ENCODE data around the gene ULK4. TPM values are rescaled to one million over a fixed set of nuclear protein-coding genes. Genes with fewer than 3 reads are reported as not detected.

Gene ULK4
- polyA plus RNA-seq, 1 of the 3 experiments (the other 2 are of a cell fraction) = 6.2 TPM

DNA sequence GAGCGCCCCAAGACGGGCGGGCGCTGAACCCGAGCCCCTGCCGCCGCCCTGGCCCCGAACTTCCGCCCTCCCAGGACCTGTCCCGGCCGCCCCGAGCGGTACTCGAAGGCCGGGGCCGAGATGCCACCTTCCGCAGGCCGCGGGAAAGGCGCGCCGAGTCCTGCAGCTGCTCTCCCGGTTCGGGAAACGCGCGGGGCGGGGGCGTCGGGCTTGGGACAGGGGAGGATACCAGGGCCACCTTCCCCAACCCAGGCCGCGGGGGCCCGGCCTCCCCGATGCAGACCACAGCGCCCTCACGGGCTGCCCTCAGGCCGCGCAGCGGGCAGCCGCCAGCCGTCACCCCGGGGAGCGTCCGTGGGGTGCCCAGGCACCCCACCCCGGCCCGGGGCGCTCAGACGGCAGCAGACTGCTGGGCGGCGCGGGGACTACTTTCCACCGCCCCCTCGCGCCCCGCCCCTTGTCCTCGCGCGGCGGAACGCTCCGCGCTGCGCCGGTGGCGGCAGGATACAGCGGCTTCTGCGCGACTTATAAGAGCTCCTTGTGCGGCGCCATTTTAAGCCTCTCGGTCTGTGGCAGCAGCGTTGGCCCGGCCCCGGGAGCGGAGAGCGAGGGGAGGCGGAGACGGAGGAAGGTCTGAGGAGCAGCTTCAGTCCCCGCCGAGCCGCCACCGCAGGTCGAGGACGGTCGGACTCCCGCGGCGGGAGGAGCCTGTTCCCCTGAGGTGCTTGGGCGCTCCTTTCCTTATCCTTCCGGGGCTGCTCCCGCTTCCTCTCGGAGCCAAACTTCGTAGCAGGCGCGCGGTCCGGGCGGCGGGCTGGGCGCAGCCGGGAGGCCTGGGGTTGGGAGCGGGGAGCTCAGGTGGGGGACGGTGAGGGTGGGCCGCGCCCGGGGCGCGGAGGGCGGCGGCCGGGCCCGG, 762.7 kb downstream of the ULK4 start, which contains the start of gene CTNNB1:
Gene CTNNB1 (plus strand): TSS at position 556 of the 916 bp plus-strand sequence. CDS start 24,564 bp downstream, outside the sequence.
- DNase-seq = peak; percentile 90
- WGBS (ENCODE audit: low lambda C conversion rate) = 0% methylated on average over 18 of the region's 112 CpGs
- Histone ChIP-seq H3K4me1 (ENCODE audit: control insufficient read depth in 1 of 2, insufficient read depth in 2 of 2, low read depth in 1 of 2, low read length in 1 of 2) (peaks cover 11 to 13% of the 10 kb centered on the region in 2 experiments; a peak in 3 of 4 replicates), H2AFZ (ENCODE audit: low read depth) (peak within 1 kb of the TSS; percentile 95), H3K4me2 (peak within 1 kb of the TSS; percentile 81), H3K36me3 (replicated peaks in 1 of 2; ENCODE audit: control insufficient read depth in 1 of 2, insufficient read depth in 2 of 2, low read length in 1 of 2) (no peaks in the 10 kb centered on the region), H3K27ac (ENCODE audit: low read depth in 2 of 2, low read length in 1 of 2) (peak within 1 kb of the TSS; percentile 90 to 97), H3K9ac (peak within 1 kb of the TSS; percentile 99), H3K4me3 (ENCODE audit: low read depth in 2 of 2, low read length in 1 of 2) (peak within 1 kb of the TSS; percentile 85 to 97), H3K27me3 (ENCODE audit: insufficient read depth) (peaks cover 4% of the 10 kb centered on the region; the same call in 1 of the 2 replicates), H3K79me2 (ENCODE audit: insufficient read depth) (peaks cover 51% of the 10 kb centered on the region), H3F3A (replicated peaks; ENCODE audit: insufficient read depth) (no peaks in the 10 kb centered on the region), H4K20me1 (ENCODE audit: insufficient read depth) (peaks cover 43% of the 10 kb centered on the region), H3K9me2 (no peaks in the 10 kb centered on the region), H3K9me3 (no peaks in the 10 kb centered on the region)
- CTCF ChIA-PET = interaction anchor here (0.7 to 6.5 kb wide), 7 partner anchors 11 to 616 kb away, joined by 3 to 61 read pairs (median 3); no protein-coding TSS in a partner anchor
- POLR2A ChIA-PET = interaction anchor here (0.5 to 2.8 kb wide), 28 partner anchors 9 to 693 kb away, joined by 3 to 34 read pairs (median 4); partner anchors contain the start of genes ZNF620 and ZNF621
- TF ChIP-seq FOXM1 (IDR thresholded peaks at IDR 0.05; ENCODE audit: low read depth) (no peak), MXI1 (IDR thresholded peaks at IDR 0.05; ENCODE audit: low read depth, low read length) (peak; percentile 59), CHD2 (IDR thresholded peaks at IDR 0.05; ENCODE audit: low read length, partially characterized antibody) (peak; percentile 98), EP300 (IDR thresholded peaks at IDR 0.05; ENCODE audit: borderline replicate concordance in 1 of 2, low read depth in 1 of 2, low read length in 1 of 2) (peak in 1 of 2 experiments; percentile 59; a peak in 1 of 4 replicates), RCOR1 (IDR thresholded peaks at IDR 0.05; ENCODE audit: low read length) (peak; percentile 77), RFX5 (IDR thresholded peaks at IDR 0.05; ENCODE audit: low read length) (no peak), IRF3 (IDR thresholded peaks at IDR 0.05; ENCODE audit: low read depth, low read length) (no peak; the same call in 1 of the 2 replicates), GATA2 (CRISPR knock-in tag; IDR thresholded peaks at IDR 0.05) (no peak), GABPA (IDR thresholded peaks at IDR 0.05; ENCODE audit: low read depth) (0 out of 2 replicates have a peak, but pooled peaks have one; percentile 24), YY1 (IDR thresholded peaks at IDR 0.05; ENCODE audit: low read depth) (peak; percentile 96), FOSL2 (IDR thresholded peaks at IDR 0.05; ENCODE audit: borderline replicate concordance, low read depth) (no peak), FOXJ3 (CRISPR knock-in tag; IDR thresholded peaks at IDR 0.05) (no peak), JUND (IDR thresholded peaks at IDR 0.05) (peak; percentile 31; the same call in 1 of the 2 replicates), POLR2AphosphoS5 (IDR thresholded peaks at IDR 0.05; ENCODE audit: low read depth, low read length) (peak; percentile 99), TAF1 (IDR thresholded peaks at IDR 0.05; ENCODE audit: borderline replicate concordance, low read depth, low read length) (peak; percentile 100), TCF12 (IDR thresholded peaks at IDR 0.05) (peak; percentile 40; the same call in 1 of the 2 replicates), NFIC (IDR thresholded peaks at IDR 0.05; ENCODE audit: borderline replicate concordance) (0 out of 2 replicates have a peak, but pooled peaks have one; percentile 13), TEAD4 (IDR thresholded peaks at IDR 0.05; ENCODE audit: borderline replicate concordance, insufficient read depth) (peak; percentile 65; the same call in 1 of the 2 replicates), ELF1 (IDR thresholded peaks at IDR 0.05) (peak; percentile 32; the same call in 1 of the 2 replicates), SIN3A (IDR thresholded peaks at IDR 0.05; ENCODE audit: borderline replicate concordance, low read depth, low read length) (peak; percentile 98; the same call in 1 of the 2 replicates), EZH2phosphoT487 (IDR thresholded peaks at IDR 0.05; ENCODE audit: borderline replicate concordance, low read depth) (no peak)
- TF ChIP-seq, protein P1, sequence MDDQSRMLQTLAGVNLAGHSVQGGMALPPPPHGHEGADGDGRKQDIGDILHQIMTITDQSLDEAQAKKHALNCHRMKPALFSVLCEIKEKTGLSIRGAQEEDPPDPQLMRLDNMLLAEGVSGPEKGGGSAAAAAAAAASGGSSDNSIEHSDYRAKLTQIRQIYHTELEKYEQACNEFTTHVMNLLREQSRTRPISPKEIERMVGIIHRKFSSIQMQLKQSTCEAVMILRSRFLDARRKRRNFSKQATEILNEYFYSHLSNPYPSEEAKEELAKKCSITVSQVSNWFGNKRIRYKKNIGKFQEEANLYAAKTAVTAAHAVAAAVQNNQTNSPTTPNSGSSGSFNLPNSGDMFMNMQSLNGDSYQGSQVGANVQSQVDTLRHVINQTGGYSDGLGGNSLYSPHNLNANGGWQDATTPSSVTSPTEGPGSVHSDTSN (IDR thresholded peaks at IDR 0.05) = peak; percentile 94
- TF ChIP-seq, protein P2, sequence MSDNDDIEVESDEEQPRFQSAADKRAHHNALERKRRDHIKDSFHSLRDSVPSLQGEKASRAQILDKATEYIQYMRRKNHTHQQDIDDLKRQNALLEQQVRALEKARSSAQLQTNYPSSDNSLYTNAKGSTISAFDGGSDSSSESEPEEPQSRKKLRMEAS (IDR thresholded peaks at IDR 0.05; ENCODE audit: low read depth) = peak; percentile 76
- TF ChIP-seq, protein P3, sequence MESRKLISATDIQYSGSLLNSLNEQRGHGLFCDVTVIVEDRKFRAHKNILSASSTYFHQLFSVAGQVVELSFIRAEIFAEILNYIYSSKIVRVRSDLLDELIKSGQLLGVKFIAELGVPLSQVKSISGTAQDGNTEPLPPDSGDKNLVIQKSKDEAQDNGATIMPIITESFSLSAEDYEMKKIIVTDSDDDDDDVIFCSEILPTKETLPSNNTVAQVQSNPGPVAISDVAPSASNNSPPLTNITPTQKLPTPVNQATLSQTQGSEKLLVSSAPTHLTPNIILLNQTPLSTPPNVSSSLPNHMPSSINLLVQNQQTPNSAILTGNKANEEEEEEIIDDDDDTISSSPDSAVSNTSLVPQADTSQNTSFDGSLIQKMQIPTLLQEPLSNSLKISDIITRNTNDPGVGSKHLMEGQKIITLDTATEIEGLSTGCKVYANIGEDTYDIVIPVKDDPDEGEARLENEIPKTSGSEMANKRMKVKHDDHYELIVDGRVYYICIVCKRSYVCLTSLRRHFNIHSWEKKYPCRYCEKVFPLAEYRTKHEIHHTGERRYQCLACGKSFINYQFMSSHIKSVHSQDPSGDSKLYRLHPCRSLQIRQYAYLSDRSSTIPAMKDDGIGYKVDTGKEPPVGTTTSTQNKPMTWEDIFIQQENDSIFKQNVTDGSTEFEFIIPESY (IDR thresholded peaks at IDR 0.05; ENCODE audit: borderline replicate concordance, low read depth) = 0 out of 2 replicates have a peak, but pooled peaks have one; percentile 60
